ENCODE data around the gene SMOC2.

DNA sequence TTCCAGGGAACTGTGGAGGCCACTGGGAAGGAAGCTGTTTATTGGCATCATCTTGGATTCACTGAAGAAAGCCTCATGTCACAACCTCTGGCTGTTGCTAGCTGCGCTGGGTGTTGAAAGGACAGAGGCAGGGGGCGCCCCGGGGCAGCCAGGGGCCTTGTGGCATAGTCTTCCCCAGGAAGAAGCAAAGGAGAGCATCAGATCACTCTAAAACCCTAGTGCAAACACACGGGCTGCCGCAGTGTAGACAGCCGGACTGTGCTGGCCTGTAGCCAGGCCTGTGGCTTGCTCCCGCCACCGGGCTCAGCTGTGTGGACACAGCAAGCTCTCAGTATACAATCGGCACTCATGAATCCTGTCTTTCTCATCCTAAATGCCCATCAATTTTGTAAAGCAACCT, 23.8 kb upstream of the SMOC2 start:
- TF ChIP-seq GATA3 (IDR thresholded peaks at IDR 0.05; ENCODE audit: low read depth, low read length) (no peak), GATA2 (IDR thresholded peaks at IDR 0.05; ENCODE audit: low read depth, low read length) (no peak)

Data from SH-SY5Y (cell line).